Uterus (tissue), 4 donors: ENCODE results near the gene CKAP4. TPM values are rescaled to one million over a fixed set of nuclear protein-coding genes. Genes with fewer than 3 reads are reported as not detected.

Experiments used
- DNase-seq, 2 donors: peaks; one replicate each; pipeline ENCODE4 v3.0.0-alpha.2; 2019 to 2020
- H3K27ac ChIP-seq, 2 donors: fragments of 200-600 bp; sonication (generic); 1 replicate in 1 of 2; 2 replicates in 1 of 2; pipeline ENCODE4 v1.5.1; 2016 to 2018
- H3K27me3 ChIP-seq, 2 donors: fragments of 200-600 bp; sonication (generic); one replicate each; pipeline ENCODE4 v1.5.1; 2018 to 2019; ENCODE audit warnings: control low read depth in 1 of 2
- H3K36me3 ChIP-seq, 2 donors: fragments of 200-600 bp; sonication (generic); one replicate each; pipeline ENCODE4 v1.5.1; 2019; ENCODE audit warnings: control low read depth in 1 of 2
- H3K4me1 ChIP-seq, 2 donors: fragments of 200-600 bp; sonication (generic); one replicate each; pipeline ENCODE4 v1.5.1; 2018 to 2019; ENCODE audit warnings: control low read depth in 1 of 2
- H3K4me3 ChIP-seq, 2 donors: fragments of 200-600 bp; sonication (generic); 1 replicate in 1 of 2; 2 replicates in 1 of 2; pipeline ENCODE4 v1.5.1; 2018 to 2019; ENCODE audit warnings: mild to moderate bottlenecking in 1 of 2
- H3K9me3 ChIP-seq, 2 donors: fragments of 200-600 bp; sonication (generic); one replicate each; pipeline ENCODE4 v1.5.1; 2019; ENCODE audit warnings: control low read depth in 1 of 2
- POLR2A ChIP-seq, 2 donors: fragments of 450-650 bp; IDR thresholded peaks; one replicate each; pipeline ENCODE4 v1.6.1; 2016; ENCODE audit warnings: antibody characterized with exemption in 2 of 2, mild to moderate bottlenecking in 1 of 2, moderate library complexity in 1 of 2
- intact Hi-C: fragments of 100-400 bp; cut with DNase I; formaldehyde crosslinking; loops from one replicate; pipeline ENCODE4 v1.15.1; 2023; ENCODE audit warnings: low total_unique reads
- total RNA-seq, 4 donors: library from RNA; depleted of rRNA in 3 of 4; stranded (reverse); fragments of >200 nt in 3 of 4; gene quantifications; one replicate each; pipeline versions ENCODE4 v1.1.0 to v1.2.4, GENCODE V29; 2014 to 2023
- TF ChIP-seq, protein P1 (sequence below), 4 experiments: fragments of 200-600 bp in 2 of 4; fragments of 450-650 bp in 2 of 4; sonication (generic) in 2 of 4; IDR thresholded peaks; one replicate each; pipeline ENCODE4 v1.5.1; 2016 to 2019; ENCODE audit warnings: antibody characterized with exemption in 4 of 4, mild to moderate bottlenecking in 2 of 4, moderate library complexity in 1 of 4
- donor health status: DM: yes; HTN: yes; CAD: no.

Gene CKAP4
- total RNA-seq, 4 donors from 2014 or later, result 15.6 to 106 (median 40.8) TPM

DNA sequence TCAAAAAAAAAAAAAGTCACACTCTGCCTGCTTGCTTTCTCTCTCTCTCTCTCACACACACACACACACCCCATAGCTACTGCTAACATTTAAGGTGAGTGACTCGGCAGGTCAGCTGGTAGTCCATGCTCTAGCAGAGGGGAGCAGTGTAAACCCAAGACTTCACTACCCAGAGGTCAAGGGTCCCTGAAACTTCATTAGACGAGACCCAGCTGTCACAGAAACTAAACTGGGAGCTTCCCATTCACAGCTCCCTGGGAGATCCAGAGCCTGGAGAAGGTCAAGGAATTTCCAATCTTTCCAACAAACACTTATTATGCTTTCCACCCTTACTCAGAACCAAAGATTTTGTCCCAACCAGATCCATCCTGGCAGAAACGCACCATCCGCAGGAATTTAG lies 33.2 kb downstream of the CKAP4 start:
- Histone ChIP-seq H3K9me3 (no peaks in the 10 kb centered on the region), H3K27me3 (no peaks in the 10 kb centered on the region), H3K4me3 (no peak overlapping the region), H3K27ac (no peak overlapping the region), H3K4me1 (no peaks in the 10 kb centered on the region), H3K36me3 (no peaks in the 10 kb centered on the region)
- intact Hi-C loops, result no loop called here
- TF ChIP-seq POLR2A (IDR thresholded peaks at IDR 0.05), result no peak
- TF ChIP-seq, protein P1, sequence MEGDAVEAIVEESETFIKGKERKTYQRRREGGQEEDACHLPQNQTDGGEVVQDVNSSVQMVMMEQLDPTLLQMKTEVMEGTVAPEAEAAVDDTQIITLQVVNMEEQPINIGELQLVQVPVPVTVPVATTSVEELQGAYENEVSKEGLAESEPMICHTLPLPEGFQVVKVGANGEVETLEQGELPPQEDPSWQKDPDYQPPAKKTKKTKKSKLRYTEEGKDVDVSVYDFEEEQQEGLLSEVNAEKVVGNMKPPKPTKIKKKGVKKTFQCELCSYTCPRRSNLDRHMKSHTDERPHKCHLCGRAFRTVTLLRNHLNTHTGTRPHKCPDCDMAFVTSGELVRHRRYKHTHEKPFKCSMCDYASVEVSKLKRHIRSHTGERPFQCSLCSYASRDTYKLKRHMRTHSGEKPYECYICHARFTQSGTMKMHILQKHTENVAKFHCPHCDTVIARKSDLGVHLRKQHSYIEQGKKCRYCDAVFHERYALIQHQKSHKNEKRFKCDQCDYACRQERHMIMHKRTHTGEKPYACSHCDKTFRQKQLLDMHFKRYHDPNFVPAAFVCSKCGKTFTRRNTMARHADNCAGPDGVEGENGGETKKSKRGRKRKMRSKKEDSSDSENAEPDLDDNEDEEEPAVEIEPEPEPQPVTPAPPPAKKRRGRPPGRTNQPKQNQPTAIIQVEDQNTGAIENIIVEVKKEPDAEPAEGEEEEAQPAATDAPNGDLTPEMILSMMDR (IDR thresholded peaks at IDR 0.05), result no peak
- DNase-seq, result no peak

- H3K27me3 ChIP-seq, result no peaks in the 10 kb centered on the region
- no peak for DNase-seq
- no peak overlapping the region for H3K27ac ChIP-seq
- H3K36me3 ChIP-seq, result no peaks in the 10 kb centered on the region
- no peak for TF ChIP-seq POLR2A (IDR thresholded peaks at IDR 0.05)
- TF ChIP-seq, protein P1 (IDR thresholded peaks at IDR 0.05), result no peak
- intact Hi-C loops, result no loop called here
- no peaks in the 10 kb centered on the region for H3K4me1 ChIP-seq
- H3K9me3 ChIP-seq, result no peaks in the 10 kb centered on the region
- no peak overlapping the region for H3K4me3 ChIP-seq
These were observed 34.2 kb downstream of the CKAP4 start for GRCh38 chr12:106213662-106214061.

- TF ChIP-seq POLR2A (IDR thresholded peaks at IDR 0.05), result no peak
- TF ChIP-seq, protein P1 (IDR thresholded peaks at IDR 0.05), result no peak
- Histone ChIP-seq H3K9me3 (no peaks in the 10 kb centered on the region), H3K36me3 (no peaks in the 10 kb centered on the region), H3K27ac (no peak overlapping the region), H3K27me3 (no peaks in the 10 kb centered on the region), H3K4me1 (no peaks in the 10 kb centered on the region), H3K4me3 (no peak overlapping the region)
- no peak for DNase-seq
- intact Hi-C loops, result no loop called here
These were observed 35.8 kb downstream of the CKAP4 start for GRCh38 chr12:106211973-106212372.

DNA sequence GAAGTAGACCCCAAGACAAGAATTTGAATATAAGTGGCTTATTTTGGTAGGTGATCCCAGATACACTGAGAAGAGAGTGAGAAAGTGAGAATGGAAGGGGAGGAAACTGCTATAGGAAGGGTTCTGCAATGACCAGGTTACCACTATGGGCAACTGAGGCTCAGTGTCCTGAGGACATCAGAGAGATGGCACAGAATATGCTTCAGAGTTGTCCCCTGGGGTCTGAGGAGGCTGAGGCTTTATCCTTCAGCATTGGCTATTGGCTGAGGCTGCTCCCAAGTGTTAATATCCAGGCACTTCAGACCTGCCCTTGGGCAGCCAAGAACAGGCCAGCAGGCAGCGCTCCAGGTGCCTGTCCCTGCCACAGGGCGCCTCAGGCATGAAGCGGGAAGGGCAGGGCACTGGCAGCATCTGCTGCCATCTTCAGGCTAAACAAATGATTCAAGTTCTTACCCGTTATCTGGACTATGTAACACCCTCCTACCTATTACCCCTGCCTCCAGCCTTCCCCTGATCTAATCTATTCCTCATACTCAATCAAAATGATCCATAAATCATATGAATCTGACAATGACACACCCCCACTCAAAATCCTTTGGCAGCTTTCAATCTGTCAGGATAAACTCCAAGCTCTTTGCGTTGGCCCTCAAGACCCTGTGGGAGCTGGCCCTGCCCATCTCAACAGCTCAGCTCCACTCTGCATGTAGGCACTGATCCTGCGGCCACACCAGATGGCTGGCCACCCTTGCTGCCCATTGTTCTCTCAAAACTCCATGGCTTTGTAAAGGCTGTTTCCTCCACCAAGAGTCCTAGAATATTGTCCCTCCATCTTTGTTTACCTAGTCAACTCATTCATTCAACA lies 42.4 kb downstream of the CKAP4 start:
- no peak overlapping the region for H3K27ac ChIP-seq
- DNase-seq, result no peak
- H3K4me1 ChIP-seq, result no peaks in the 10 kb centered on the region
- H3K27me3 ChIP-seq, result no peaks in the 10 kb centered on the region
- H3K4me3 ChIP-seq, result no peak overlapping the region
- intact Hi-C loops, result no loop called here
- TF ChIP-seq, protein P1 (IDR thresholded peaks at IDR 0.05), result no peak
- TF ChIP-seq POLR2A (IDR thresholded peaks at IDR 0.05), result no peak
- H3K36me3 ChIP-seq, result no peaks in the 10 kb centered on the region
- no peaks in the 10 kb centered on the region for H3K9me3 ChIP-seq

- H3K9me3 ChIP-seq, result no peaks in the 10 kb centered on the region
- no peaks in the 10 kb centered on the region for H3K4me1 ChIP-seq
- intact Hi-C loops, result no loop called here
- H3K36me3 ChIP-seq, result no peaks in the 10 kb centered on the region
- DNase-seq, result no peak
- H3K27me3 ChIP-seq, result no peaks in the 10 kb centered on the region
- no peak overlapping the region for H3K4me3 ChIP-seq
- TF ChIP-seq, protein P1 (IDR thresholded peaks at IDR 0.05), result no peak
- no peak for TF ChIP-seq POLR2A (IDR thresholded peaks at IDR 0.05)
- no peak overlapping the region for H3K27ac ChIP-seq
These were observed 43.5 kb downstream of the CKAP4 start for GRCh38 chr12:106204312-106204711.
